ENCODE data around the gene ABCC8. TPM values are rescaled to one million over a fixed set of nuclear protein-coding genes. Genes with fewer than 3 reads are reported as not detected.

ABCC8 gene
- total and polyA plus RNA-seq, 2 experiments from 2014 or later: 2.0 to 3.4 TPM

DNA sequence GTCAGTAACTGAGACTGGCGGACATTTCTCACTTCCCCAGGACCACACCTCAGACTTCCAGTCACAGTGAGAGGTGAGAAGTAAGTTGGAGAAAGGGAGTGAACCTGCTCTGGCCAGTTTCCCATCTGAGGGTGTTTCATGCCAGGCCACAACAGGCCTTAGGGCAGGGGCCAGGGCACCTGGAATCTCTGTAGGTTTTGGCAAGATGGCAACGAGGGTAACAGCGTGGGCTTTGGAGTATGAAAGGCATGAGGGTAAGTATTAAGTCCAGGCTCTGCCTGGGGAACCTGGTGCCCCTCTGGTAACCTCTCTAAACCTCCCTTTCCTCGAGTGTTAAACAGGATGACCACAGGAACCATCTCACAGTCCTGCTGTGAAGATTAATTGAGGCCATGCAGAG is 28.5 kb upstream of the ABCC8 start:
- Mint-ChIP-seq H3K27me3 (ENCODE audit: insufficient read depth, low read depth, poor library complexity) (peaks cover 14% of the 10 kb centered on the region), H3K9me3 (no peaks in the 10 kb centered on the region), H3K4me3 (no peak overlapping the region), H3K27ac (no peak overlapping the region), H3K4me1 (no peaks in the 10 kb centered on the region; the same call in 2 of the 3 replicates), H3K36me3 (ENCODE audit: low read depth) (no peaks in the 10 kb centered on the region; the same call in 2 of the 3 replicates)
- H3F3A ChIP-seq (replicated peaks; ENCODE audit: low read depth): no peaks in the 10 kb centered on the region
- H3K9me2 ChIP-seq (ENCODE audit: insufficient read depth): no peaks in the 10 kb centered on the region
- ATAC-seq (no peak), DNase-seq (ENCODE audit: low spot score) (no peak)
- H2AFZ ChIP-seq: no peak overlapping the region
- H3K27ac ChIP-seq (ENCODE audit: low read depth): no peak overlapping the region
- no peaks in the 10 kb centered on the region for H3K79me2 ChIP-seq (replicated peaks; ENCODE audit: insufficient read depth)
- H3K4me1 ChIP-seq (ENCODE audit: insufficient read depth): no peaks in the 10 kb centered on the region
- H3K27me3 ChIP-seq (ENCODE audit: insufficient read depth): no peaks in the 10 kb centered on the region
- H4K20me1 ChIP-seq (replicated peaks; ENCODE audit: insufficient read depth): no peaks in the 10 kb centered on the region
- TF ChIP-seq, protein P1, sequence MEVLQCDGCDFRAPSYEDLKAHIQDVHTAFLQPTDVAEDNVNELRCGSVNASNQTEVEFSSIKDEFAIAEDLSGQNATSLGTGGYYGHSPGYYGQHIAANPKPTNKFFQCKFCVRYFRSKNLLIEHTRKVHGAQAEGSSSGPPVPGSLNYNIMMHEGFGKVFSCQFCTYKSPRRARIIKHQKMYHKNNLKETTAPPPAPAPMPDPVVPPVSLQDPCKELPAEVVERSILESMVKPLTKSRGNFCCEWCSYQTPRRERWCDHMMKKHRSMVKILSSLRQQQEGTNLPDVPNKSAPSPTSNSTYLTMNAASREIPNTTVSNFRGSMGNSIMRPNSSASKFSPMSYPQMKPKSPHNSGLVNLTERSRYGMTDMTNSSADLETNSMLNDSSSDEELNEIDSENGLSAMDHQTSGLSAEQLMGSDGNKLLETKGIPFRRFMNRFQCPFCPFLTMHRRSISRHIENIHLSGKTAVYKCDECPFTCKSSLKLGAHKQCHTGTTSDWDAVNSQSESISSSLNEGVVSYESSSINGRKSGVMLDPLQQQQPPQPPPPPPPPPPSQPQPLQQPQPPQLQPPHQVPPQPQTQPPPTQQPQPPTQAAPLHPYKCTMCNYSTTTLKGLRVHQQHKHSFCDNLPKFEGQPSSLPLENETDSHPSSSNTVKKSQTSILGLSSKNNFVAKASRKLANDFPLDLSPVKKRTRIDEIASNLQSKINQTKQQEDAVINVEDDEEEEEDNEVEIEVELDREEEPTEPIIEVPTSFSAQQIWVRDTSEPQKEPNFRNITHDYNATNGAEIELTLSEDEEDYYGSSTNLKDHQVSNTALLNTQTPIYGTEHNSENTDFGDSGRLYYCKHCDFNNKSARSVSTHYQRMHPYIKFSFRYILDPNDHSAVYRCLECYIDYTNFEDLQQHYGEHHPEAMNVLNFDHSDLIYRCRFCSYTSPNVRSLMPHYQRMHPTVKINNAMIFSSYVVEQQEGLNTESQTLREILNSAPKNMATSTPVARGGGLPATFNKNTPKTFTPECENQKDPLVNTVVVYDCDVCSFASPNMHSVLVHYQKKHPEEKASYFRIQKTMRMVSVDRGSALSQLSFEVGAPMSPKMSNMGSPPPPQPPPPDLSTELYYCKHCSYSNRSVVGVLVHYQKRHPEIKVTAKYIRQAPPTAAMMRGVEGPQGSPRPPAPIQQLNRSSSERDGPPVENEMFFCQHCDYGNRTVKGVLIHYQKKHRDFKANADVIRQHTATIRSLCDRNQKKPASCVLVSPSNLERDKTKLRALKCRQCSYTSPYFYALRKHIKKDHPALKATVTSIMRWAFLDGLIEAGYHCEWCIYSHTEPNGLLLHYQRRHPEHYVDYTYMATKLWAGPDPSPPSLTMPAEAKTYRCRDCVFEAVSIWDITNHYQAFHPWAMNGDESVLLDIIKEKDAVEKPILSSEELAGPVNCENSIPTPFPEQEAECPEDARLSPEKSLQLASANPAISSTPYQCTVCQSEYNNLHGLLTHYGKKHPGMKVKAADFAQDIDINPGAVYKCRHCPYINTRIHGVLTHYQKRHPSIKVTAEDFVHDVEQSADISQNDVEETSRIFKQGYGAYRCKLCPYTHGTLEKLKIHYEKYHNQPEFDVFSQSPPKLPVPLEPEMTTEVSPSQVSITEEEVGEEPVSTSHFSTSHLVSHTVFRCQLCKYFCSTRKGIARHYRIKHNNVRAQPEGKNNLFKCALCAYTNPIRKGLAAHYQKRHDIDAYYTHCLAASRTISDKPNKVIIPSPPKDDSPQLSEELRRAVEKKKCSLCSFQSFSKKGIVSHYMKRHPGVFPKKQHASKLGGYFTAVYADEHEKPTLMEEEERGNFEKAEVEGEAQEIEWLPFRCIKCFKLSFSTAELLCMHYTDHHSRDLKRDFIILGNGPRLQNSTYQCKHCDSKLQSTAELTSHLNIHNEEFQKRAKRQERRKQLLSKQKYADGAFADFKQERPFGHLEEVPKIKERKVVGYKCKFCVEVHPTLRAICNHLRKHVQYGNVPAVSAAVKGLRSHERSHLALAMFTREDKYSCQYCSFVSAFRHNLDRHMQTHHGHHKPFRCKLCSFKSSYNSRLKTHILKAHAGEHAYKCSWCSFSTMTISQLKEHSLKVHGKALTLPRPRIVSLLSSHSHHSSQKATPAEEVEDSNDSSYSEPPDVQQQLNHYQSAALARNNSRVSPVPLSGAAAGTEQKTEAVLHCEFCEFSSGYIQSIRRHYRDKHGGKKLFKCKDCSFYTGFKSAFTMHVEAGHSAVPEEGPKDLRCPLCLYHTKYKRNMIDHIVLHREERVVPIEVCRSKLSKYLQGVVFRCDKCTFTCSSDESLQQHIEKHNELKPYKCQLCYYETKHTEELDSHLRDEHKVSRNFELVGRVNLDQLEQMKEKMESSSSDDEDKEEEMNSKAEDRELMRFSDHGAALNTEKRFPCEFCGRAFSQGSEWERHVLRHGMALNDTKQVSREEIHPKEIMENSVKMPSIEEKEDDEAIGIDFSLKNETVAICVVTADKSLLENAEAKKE (CRISPR knock-in tag; IDR thresholded peaks at IDR 0.05): no peak
- no peak for TF ChIP-seq CREB1 (CRISPR knock-in tag; IDR thresholded peaks at IDR 0.05; ENCODE audit: low read depth)
- no peak for TF ChIP-seq POLR2AphosphoS5 (IDR thresholded peaks at IDR 0.05; ENCODE audit: low read depth)
- TF ChIP-seq, protein P2, sequence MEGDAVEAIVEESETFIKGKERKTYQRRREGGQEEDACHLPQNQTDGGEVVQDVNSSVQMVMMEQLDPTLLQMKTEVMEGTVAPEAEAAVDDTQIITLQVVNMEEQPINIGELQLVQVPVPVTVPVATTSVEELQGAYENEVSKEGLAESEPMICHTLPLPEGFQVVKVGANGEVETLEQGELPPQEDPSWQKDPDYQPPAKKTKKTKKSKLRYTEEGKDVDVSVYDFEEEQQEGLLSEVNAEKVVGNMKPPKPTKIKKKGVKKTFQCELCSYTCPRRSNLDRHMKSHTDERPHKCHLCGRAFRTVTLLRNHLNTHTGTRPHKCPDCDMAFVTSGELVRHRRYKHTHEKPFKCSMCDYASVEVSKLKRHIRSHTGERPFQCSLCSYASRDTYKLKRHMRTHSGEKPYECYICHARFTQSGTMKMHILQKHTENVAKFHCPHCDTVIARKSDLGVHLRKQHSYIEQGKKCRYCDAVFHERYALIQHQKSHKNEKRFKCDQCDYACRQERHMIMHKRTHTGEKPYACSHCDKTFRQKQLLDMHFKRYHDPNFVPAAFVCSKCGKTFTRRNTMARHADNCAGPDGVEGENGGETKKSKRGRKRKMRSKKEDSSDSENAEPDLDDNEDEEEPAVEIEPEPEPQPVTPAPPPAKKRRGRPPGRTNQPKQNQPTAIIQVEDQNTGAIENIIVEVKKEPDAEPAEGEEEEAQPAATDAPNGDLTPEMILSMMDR (conservative IDR thresholded peaks at IDR 0.05; ENCODE audit: low read depth in 2 of 2): no peak
- TF ChIP-seq STAT1 (IDR thresholded peaks at IDR 0.05; ENCODE audit: unreplicated experiment): no peak
- TF ChIP-seq, protein P3, sequence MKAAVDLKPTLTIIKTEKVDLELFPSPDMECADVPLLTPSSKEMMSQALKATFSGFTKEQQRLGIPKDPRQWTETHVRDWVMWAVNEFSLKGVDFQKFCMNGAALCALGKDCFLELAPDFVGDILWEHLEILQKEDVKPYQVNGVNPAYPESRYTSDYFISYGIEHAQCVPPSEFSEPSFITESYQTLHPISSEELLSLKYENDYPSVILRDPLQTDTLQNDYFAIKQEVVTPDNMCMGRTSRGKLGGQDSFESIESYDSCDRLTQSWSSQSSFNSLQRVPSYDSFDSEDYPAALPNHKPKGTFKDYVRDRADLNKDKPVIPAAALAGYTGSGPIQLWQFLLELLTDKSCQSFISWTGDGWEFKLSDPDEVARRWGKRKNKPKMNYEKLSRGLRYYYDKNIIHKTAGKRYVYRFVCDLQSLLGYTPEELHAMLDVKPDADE (IDR thresholded peaks at IDR 0.05): no peak
- no peak for TF ChIP-seq JUNB (IDR thresholded peaks at IDR 0.05; ENCODE audit: unreplicated experiment)
- TF ChIP-seq EZH2 (IDR thresholded peaks at IDR 0.05; ENCODE audit: low read depth, unreplicated experiment): no peak
- H3K4me3 ChIP-seq: no peak overlapping the region
- no peak overlapping the region for H3K4me2 ChIP-seq
- no peaks in the 10 kb centered on the region for H3K36me3 ChIP-seq (ENCODE audit: insufficient read depth)
